ENCODE results near the gene CEP192.

The CEP192 gene

DNA sequence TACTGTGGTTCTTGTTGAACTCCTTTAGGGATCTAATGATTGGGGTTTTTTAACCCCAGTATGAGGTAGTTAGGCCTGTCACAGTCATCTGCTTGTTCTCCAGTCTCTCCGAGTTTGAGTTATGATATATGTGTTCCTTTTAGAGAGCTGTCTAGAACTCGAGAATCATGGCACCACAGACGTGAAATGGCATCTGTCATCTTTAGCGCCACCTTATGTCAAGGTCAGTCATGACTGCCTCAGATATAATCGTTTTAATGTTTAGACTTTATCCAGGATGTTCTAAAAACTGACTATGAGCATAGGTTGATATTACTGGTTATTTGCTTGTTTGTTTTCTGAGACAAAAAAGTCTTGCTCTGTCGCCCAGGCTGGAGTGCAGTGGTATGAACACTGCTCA, 112.2 kb downstream of the CEP192 start:
- DNase-seq: no peak

DNA sequence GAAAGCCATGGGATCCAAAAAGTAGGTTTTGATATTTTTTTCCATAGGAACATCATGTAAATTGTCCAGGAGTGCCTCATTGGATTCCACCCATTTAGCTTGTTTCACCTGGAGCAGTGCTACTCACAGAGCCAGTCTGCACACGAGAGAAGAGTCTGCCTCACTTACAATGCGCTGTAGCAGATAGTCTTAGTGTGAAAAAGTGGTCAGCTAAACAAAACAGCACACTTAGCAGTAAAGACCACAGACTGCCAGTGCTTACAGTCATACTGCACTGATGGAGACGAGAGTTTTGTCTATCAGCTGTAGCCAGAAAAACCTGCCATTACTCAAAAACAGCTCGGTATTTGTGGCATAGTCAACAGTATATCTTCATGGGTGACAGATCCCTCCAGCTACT, 113.9 kb downstream of the CEP192 start:
- no peak for DNase-seq

DNA sequence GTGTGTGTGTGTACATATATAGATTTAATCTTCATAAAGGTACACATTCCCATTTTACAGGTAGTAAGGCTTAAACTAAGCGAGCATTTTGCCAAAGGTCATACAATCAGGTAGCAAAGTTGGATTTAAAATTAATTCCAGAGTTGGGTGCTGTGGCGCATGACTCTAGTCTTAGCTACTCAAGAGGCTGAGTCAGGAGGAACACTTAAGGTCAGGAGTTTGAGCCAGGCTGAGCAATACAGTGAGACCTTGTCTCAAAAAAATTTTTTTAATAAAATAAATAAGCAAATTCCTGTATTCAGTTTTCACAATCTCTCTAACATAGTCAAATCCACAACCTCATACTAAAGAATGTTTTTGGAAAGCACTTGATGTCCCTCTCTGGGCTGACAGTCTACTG, 115.9 kb downstream of the CEP192 start:
- no peak for DNase-seq

DNA sequence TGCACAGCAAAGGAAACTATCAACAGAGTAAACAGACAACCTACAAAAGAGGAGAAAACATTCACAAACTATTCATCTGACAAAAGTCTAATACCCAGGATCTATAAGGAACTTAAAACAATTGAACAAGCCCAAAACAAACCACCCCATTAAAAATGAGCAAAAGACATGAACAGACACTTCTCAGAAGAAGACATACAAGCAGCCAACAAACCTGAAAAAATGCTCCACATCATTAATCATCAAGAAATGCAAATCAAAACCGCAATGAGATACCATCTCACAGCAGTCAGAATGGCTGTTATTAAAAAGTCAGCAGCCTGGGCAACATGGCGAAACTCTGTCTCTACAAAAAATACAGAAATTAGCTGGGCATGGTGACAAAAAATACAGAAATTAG, 117.2 kb downstream of the CEP192 start:
- DNase-seq: no peak

DNA sequence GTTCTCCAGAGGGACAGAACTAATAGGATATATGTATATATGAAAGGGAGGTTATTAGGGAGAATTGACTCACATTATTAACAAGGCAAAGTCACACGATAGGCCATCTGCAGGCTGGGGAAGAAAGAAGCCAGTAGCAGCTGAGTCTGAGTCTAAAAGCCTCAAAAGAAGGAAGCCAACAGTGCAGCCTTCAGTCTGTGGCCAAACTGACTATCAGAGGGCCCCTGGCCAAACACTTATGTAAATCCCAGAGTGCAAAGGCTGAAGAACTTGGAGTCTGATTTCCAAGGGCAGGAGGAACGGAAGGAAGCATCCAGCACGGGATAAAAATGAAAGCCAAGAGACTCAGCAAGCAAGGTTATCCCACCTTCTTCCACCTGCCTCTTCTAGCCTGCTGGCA, 119.4 kb downstream of the CEP192 start:
- no peak for DNase-seq

DNA sequence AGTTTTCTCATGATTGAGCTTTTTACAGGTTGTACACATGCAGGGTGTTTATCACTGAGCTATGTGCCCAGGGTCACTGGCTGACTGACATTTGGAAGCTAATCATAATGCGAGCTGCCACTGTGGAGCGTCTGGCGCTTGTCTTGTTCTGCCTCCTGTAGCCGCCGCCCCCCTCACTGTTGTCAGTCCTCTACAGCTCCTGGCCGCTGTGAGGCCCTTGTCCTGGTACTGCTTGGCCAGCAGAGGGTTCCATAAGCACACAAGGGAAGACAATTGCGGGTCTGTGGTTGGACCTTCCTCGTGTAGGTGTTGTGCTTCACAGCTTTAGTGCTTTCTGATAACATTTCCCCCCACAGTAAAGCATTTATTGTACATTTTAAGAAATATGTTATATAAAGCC, 121.8 kb downstream of the CEP192 start:
- peak; percentile 5 for DNase-seq

DNA sequence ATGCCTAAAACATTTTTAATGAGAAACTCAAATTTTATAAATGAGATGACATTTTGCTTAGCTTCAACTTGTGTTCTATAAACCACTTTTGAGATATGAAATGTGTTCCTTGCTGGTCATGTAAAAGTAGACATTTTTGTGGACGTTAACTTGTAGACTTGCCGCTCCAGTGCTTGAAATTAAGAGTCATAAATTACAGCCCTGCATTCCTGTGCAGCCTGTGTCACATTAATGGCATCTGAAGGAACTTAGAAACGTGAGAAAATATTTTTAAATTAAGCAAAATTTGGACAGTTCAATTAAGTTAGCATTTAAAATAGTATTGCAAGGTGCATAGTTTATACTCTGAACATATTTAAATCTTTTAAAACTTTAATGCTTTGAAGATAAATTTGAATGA, 129.1 kb downstream of the CEP192 start:
- no peak for DNase-seq

DNA sequence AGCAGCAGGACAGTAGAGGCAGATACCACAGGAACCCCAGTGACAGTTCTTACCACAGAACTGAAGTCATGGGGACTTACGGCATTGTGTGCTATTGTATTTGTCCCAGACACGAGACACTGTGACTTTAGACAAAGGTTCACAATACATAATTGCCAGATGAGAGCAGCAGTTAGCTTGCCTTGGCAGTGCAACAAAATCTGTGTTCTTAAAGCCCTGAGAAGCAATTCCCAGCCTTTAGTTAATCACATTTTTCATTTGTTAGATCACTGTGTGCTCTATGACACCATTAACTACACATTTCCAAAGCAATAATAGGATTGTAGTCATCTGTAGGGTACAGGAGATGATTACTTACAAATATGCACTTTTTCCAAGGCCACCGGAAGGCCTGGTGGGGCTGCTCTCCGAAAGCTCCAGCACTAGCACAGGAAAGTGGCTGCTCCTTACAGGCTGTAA, 129.8 kb downstream of the CEP192 start:
- no peak for DNase-seq

DNA sequence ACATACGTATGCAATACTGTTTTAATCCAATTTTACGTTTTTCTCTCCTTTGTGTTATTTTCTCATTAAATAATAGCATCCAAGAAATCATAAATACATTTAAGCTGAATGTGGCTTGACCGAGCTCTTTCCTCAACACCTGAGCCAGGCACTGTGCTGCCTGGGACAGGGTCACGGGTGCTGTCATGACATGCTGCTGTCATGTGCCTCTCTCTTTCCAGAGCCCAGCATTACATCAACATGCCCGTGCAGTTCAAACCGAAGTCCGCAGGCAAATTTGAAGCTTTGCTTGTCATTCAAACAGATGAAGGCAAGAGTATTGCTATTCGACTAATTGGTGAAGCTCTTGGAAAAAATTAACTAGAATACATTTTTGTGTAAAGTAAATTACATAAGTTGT, 133.2 kb downstream of the CEP192 start:
- DNase-seq: no peak

DNA sequence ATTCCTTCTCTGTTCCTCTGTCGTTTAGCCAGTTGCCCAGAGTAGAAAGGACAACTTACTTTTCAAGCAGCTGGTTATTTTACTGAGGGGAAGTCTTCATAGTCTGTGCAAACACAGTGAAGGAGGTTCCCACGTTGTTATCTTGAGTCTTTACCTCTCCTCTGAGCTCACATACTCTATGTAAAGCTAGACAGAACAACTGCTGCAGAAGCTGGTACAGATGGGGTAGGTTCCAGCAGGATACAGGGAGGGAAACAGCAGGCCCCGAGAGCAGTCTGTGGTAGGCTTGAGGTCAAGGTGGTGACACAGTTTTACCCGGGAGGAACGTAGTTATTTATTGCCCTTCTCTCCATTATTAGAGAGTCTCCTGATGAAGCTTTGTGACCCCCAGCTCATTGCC, 134.0 kb downstream of the CEP192 start:
- DNase-seq: no peak

DNA sequence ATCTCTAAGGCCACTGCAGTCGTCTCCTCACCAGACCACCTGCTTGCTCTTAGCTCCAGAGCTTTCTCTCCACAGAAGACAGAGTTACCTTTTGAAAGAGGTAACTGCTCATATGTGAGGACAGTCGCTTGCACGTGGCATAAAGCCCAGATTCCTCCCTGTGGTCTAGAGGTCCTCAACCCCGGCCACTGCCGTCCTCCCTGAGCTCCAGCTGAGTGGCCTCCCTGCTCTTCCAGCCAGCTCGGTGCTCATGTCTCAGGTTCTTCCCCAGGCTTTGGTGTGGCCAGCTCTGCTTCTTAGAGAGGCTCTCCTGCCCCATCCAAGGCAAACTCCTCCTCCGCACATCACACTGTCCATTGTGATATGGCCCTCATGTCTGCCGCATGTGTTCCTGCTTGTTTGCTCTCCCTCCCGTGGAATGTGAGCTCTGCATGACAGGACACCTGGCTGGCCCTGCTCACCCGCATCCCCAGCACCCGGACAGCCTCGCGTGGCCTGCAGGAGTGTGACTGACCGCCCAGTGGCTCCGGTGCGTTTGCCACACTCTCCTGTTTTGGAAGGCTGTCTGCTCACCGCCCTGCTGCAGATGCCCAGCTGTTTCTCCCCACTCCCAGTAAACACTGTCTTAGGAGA, 135.9 kb downstream of the CEP192 start:
- no peak for DNase-seq

DNA sequence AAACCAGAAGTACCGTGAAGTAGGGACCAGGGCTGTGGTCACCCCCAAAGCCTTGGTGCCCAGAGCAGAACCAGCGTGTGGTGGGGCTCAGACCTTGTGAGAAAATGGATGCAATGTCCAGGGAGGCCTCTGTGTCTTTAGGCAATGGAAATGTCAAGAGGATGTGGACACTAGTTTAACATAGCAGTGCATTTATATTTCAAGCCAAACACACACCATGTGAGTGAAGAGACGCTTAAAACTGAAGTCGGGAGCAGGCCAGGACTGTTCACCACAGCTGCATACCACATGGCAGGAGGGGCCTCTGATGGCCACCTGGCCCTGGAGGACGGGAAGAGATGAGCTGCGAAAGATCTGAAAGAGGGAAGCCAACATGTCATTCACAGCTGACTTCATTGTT, 140.1 kb downstream of the CEP192 start:
- DNase-seq: no peak

DNA sequence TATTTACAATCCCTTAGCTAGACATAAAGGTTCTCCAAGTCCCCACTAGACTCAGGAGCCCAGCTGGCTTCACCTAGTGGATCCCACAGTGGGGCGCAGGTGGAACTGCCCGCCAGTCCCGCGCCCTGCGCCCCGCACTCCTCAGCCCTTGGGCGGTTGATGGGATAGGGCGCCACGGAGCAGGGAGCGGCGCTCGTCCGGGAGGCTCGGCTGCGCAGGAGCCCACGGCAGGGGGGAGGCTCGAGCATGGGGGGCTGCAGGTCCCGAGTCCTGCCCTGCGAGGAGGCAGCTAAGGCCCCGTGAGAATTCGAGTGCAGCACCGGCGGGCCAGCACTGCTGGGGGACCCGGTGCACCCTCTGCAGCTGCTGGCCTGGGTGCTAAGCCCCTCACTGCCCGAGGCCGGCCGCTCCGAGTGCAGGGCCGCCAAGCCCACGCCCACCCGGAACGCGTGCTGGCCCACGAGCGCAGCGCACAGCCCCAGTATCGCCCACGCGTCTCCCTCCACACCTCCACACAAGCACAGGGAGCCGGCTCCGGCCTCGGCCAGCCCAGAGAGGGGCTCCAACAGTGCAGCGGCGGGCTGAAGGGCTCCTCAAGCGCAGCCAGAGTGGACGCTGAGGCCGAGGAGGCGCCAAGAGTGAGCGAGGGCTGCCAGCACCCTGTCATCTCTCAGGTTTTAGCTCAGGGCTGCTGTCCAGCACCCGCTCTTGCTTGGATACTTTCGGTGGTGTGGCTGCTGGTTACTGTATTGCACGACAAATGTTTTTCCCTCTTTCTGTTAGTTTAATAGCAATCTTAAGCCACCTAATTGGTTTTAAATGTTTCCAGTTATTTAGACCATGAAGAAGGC, 143.6 kb downstream of the CEP192 start:
- no peak for DNase-seq

DNA sequence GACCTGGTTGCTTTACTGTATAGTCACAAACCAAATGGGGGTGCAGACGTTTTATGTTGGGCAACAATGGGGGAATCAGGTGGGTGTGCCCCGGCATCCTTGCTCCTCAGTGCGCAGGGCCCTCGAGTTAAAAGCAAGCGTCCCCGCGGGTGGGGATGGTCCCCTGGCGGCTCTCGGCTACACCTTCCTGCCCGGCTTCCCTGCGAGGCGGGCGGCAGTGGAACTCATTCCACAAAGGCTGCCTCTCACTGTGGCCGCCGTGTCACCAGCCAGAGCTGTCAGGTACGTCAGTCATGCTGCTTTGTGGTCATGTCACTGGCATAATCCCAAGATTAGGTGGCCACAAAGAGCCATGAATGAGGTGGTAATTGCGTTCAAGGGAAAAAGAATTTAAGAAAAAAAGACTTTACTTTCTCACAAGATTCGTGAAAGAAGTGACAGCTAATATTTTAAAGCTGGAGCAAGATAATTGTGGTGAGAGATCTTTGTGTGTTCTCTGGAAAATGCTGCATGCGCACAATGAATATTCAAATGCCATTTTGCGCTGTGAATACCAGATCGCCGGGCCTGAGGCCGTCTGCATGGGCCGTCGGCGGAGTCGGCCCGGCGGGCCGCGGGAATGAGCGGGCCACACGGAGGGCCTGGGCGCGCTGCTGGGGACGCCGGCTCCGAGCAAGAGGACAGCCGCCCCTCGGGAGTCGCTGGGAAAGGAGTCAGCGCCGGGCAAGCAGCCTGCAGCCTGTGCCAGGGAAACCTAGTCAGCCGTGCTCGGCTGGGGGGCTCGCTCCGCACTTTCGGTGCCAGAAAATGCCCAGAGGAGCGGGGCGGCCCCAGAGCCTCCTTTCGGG, 145.1 kb downstream of the CEP192 start:
- peak; percentile 33 for DNase-seq

DNA sequence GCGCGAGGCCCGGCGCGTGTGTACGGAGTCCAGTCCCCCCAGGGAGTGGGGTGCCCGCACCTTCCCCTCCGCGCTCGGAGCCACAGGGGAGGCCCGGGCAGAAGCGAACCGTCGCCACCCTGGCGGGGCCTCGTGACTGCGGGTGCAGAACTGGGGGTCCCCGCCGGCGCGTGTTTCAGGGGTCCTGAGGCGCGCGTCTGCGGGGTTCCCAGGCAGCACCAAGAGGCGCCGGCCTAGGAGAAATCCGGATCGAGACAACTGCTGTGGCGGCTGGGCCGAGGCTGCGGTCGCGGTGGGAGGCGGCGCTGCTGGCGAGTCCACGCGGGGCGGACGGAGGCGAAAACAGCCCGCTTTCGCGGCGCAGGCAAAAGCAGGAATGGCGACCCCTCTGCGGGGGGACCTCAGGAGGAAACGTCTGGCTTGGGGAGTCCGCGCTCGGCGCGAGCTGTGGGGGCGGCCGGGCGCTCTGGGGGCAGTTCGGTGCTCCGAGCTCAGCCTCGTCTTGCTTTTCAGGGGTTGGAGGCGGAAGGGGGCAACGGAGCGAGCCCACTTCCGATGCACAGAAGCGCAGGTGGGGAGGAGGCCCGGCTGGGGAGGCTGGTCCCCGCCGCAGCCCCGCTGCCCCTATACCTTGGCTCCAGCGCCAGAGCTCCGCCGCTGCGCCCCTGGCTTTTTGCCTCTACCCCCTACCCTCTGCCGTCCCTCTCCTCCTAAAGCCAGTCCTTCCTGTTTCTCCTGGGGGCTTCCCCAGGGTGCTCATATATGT, 145.9 kb downstream of the CEP192 start:
- peak; percentile 33 for DNase-seq

DNA sequence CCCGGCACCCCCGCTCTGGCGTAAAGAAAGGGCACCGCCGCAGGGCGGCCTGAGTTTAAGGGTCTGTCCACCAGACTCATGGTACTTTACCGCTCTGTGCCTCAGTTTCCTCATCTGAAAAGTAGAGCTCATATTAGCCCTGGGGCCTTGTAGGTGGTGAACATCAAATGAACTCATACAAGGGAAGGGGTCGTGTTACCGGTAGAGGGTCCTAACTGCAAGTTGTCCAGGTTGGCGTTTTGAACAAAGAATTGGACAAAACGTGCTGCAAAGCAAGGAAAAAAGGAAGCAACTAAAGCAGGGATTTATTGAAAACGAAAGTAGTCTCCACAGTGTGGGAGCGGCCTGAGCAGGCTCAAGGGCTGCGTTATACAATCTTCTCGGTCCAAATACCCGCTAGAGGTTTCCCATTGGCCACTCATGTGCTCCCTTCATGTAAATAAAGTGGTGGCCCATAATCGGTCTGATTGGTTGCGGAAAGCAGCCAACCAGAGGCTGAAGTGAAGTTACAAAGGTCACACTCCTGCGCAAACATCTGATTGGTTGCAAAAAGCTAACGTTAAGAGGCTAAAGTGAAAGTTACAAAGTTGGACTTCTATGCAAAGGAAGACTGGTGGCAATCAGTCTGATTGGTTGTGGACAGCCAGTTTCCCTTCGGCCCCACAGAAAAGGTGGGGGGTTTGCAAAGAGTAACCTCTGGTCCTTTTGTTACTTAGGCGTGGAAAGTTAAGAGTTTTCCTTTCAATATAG, 146.7 kb downstream of the CEP192 start:
- no peak for DNase-seq

DNA sequence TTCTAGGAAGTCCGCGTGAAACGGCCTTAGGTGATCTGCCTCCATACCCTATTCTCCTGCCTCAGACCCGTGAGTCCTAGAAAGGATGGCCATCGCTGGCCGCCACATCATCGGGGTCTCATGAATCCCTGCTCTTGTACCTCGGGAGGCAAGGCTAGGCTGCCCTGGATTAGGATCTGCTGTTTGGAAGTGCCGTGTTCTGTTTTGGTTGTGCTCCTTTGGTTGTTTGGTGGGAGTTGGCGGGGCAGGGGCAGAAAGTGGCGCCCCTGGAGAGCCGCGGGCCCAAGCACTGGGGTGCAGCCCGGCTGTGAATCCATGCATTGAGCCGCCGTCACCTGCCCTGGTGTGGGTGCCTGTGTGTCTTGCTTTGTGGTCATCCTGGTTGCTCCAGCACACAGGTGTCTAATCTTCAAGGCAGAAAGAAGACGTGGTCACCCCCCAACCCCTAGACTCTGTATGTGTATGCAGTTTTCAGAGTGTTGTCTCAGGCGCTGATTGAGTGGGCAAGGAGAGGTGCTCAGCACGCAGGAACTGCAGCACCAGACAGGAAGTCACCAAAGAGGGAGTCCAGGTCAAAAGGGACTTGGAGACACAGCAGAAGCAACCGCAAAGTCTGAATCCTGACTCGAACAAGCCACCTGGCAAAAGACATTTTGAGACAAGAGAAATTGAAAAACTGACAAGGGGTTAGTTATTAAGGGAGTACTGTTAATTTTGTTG, 147.4 kb downstream of the CEP192 start:
- no peak for DNase-seq

DNA sequence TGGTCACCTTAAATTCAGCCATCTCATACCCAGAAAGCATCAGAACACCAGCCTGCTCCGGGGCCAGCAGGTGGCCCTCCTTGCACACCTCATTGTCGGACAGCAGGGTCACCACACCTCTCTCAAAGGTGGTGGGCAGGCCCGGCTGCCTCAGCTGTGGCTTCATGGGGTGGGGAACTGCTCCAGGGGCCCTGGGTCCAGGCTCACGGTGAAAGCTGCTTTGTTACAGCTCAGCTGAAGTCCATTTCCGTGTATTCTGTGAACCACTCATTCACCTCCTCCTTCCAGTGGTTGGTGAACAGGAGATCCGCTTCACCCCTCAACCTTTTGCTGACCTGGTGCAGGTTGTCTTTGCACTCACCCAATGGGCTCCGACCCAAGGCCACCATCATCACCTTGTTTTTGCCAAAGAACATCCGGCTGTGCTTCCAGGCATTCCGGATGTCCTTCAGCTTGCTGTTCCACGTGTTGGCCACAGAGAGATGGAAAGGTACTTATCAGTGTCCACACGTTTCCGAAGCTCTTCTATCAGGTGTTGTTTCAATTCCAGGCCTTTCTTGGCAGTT, 148.8 kb downstream of the CEP192 start:
- DNase-seq: no peak

DNA sequence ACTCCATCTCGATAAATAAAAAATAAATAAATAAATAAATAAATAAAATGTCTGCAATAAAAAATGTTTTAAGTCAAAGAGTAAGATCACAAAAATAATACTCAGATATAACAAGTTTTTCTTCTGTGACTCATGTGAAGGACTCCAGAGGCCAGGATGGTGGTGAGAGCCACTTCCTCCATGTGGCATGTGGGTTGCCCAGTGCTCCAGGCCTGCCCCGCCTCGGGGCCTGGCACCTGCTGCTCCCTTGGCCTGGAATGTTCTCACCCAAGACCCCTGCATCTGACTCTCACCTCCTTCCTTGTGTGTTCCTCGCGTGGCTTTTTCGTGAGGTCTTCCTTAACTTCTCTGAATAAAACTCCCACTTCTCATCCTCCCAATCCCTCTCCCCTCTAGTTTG, 150.0 kb downstream of the CEP192 start:
- no peak for DNase-seq

DNA sequence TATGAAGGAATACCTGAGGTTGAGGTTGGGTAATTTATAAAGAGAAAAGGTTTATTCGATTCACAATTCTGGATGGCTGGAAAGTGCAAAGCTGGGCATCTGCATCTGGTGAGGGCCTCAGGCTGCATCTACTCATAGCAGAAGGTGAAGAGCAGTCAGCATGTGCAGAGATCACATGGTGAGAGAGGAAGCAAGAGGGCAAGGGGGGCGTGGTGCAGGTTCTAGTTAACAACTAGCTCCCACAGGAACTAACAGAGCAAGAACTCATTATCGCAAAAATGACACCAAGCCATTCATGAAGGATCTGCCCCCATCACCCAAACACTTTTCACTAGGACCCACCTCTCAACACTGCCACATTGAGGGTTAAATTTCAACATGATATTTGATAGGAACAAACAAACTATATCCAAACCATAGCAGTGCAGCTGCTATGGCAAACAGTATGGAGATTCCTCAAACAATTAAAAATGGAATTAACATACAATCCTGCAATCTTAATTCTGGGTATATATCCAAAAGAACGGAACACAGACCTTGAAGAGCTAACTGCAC, 154.6 kb downstream of the CEP192 start:
- no peak for DNase-seq

DNA sequence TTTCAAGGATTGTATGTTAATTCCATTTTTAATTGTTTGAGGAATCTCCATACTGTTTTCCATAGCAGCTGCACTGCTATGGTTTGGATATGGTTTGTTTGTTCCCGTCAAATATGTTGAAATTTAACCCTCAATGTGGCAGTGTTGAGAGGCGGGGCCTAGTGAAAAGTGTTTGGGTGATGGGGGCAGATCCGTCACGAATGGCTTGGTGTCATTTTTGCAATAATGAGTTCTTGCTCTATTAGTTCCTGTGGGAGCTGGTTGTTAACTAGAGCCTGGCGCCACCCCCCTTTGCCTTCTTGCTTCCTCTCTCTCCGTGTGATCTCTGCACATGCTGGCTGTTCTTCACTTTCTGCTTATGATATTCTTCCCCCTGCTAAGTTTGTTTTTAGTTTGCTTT, 156.0 kb downstream of the CEP192 start:
- peak; percentile 45 for DNase-seq

Measured in NCI-H1092 treated with DMSO at 0.1 percent for 48 hours (cell line).